Gastrocnemius medialis (tissue), 4 donors: ENCODE data around the gene SPEM2. TPM values are rescaled to one million over a fixed set of nuclear protein-coding genes. Genes with fewer than 3 reads are reported as not detected.

ENCODE experiments used
- total RNA-seq, 4 donors: library from RNA; depleted of rRNA; stranded (reverse); fragments of >200 nt; gene quantifications; one replicate each; pipeline versions ENCODE4 v1.1.0 to v1.2.3, GENCODE V29; 2016

The SPEM2 gene
- total RNA-seq, 4 donors from 2014 or later, result not detected

Other genes starting within 250 kb of the SPEM2 start
- gene ASGR1, start 246.2 kb upstream of the SPEM2 start, total RNA-seq, result 1 to 10 TPM in 1 of 4 donors, under 1 TPM in 1, not detected in 2; 0.81 to 1.8 TPM
- gene DLG4, start 205.8 kb upstream of the SPEM2 start, total RNA-seq, result 1 to 10 TPM; 3.5 to 6.7 (median 5.3) TPM
- gene ACADVL, start 205.7 kb upstream of the SPEM2 start, total RNA-seq, result 1,000 to 10,000 TPM in 3 of 4 donors, 100 to 1,000 TPM in 1; 771 to 1,217 (median 1,086) TPM
- 10 to 100 TPM; 15.5 to 22.6 (median 20.5) TPM for gene DVL2, start 191.1 kb upstream of the SPEM2 start, total RNA-seq
- gene PHF23, start 186.2 kb upstream of the SPEM2 start, total RNA-seq, result 10 to 100 TPM; 16.9 to 31.8 (median 24.1) TPM
- gene GABARAP, start 183.2 kb upstream of the SPEM2 start, total RNA-seq, result 100 to 1,000 TPM; 207 to 626 (median 258) TPM
- 100 to 1,000 TPM in 3 of 4 donors, 10 to 100 TPM in 1; 71.5 to 150 (median 111) TPM for gene CTDNEP1, start 173.9 kb upstream of the SPEM2 start, total RNA-seq
- 10 to 100 TPM; 13.3 to 52.7 (median 26.7) TPM for gene ELP5, start 173.4 kb upstream of the SPEM2 start, total RNA-seq
- gene CLDN7, start 163.1 kb upstream of the SPEM2 start, total RNA-seq, result 1 to 10 TPM in 1 of 4 donors, under 1 TPM in 1, not detected in 2; 0.46 to 5.1 TPM
- gene SLC2A4, start 143.9 kb upstream of the SPEM2 start, total RNA-seq, result 100 to 1,000 TPM; 148 to 310 (median 227) TPM
- 1 to 10 TPM in 1 of 4 donors, under 1 TPM in 2, not detected in 1; 0.42 to 2.2 (median 0.46) TPM for gene YBX2, start 131.0 kb upstream of the SPEM2 start, total RNA-seq
- gene EIF5A, start 118.0 kb upstream of the SPEM2 start, total RNA-seq, result 100 to 1,000 TPM; 115 to 384 (median 273) TPM
- 100 to 1,000 TPM; 135 to 240 (median 169) TPM for gene GPS2, start 110.3 kb upstream of the SPEM2 start, total RNA-seq
- 10 to 100 TPM; 21.8 to 26.7 (median 23.5) TPM for gene NEURL4, start 96.3 kb upstream of the SPEM2 start, total RNA-seq
- gene ACAP1, start 89.1 kb upstream of the SPEM2 start, total RNA-seq, result 10 to 100 TPM in 1 of 4 donors, 1 to 10 TPM in 1, under 1 TPM in 2; 0.22 to 16.3 (median 1.7) TPM
- gene KCTD11, start 73.5 kb upstream of the SPEM2 start, total RNA-seq, result 1 to 10 TPM; 3.6 to 7.0 (median 4.6) TPM
- gene TMEM95, start 70.5 kb upstream of the SPEM2 start, total RNA-seq, result not detected
- gene TNK1, start 44.5 kb upstream of the SPEM2 start, total RNA-seq, result 1 to 10 TPM in 1 of 4 donors, under 1 TPM in 1, not detected in 2; 0.13 to 2.2 TPM
- 10 to 100 TPM in 3 of 4 donors, 1 to 10 TPM in 1; 8.9 to 20.3 (median 14.4) TPM for gene PLSCR3, start 31.1 kb upstream of the SPEM2 start, total RNA-seq
- gene TMEM256, start 21.5 kb upstream of the SPEM2 start, total RNA-seq, result 10 to 100 TPM; 28.9 to 65.6 (median 50.2) TPM
- 1 to 10 TPM; 4.2 to 6.6 (median 4.4) TPM for gene NLGN2, start 17.8 kb upstream of the SPEM2 start, total RNA-seq
- not detected for gene SPEM1, start 5.3 kb upstream of the SPEM2 start, total RNA-seq
- gene SPEM3, start 3.2 kb downstream of the SPEM2 start, total RNA-seq, result not detected
- gene TMEM102, start 9.8 kb downstream of the SPEM2 start, total RNA-seq, result 1 to 10 TPM in 3 of 4 donors, under 1 TPM in 1; 0.92 to 3.9 (median 2.3) TPM
- gene FGF11, start 13.9 kb downstream of the SPEM2 start, total RNA-seq, result 1 to 10 TPM; 1.2 to 7.4 (median 4.1) TPM
- gene CHRNB1, start 19.4 kb downstream of the SPEM2 start, total RNA-seq, result 100 to 1,000 TPM in 2 of 4 donors, 10 to 100 TPM in 2; 82.3 to 202 (median 101) TPM
- gene ZBTB4, start 54.0 kb downstream of the SPEM2 start, total RNA-seq, result 10 to 100 TPM; 24.2 to 43.1 (median 31.2) TPM
- not detected for gene SLC35G6, start 55.8 kb downstream of the SPEM2 start, total RNA-seq
- 10 to 100 TPM; 20.3 to 56.9 (median 39.3) TPM for gene POLR2A, start 58.8 kb downstream of the SPEM2 start, total RNA-seq
- gene TNFSF12, start 123.4 kb downstream of the SPEM2 start, total RNA-seq, result 10 to 100 TPM in 3 of 4 donors, 1 to 10 TPM in 1; 7.9 to 26.1 (median 16.9) TPM
- gene TNFSF13, start 133.1 kb downstream of the SPEM2 start, total RNA-seq, result 1 to 10 TPM; 2.8 to 8.4 (median 5.0) TPM
- gene SENP3, start 136.3 kb downstream of the SPEM2 start, total RNA-seq, result 10 to 100 TPM; 63.6 to 71.5 (median 68.8) TPM
- gene CD68, start 154.0 kb downstream of the SPEM2 start, total RNA-seq, result 10 to 100 TPM; 10.1 to 66.5 (median 20.3) TPM
- 100 to 1,000 TPM in 2 of 4 donors, 10 to 100 TPM in 2; 55.9 to 157 (median 101) TPM for gene MPDU1, start 158.2 kb downstream of the SPEM2 start, total RNA-seq
- 1 to 10 TPM in 2 of 4 donors, under 1 TPM in 1, not detected in 1; 0.66 to 1.3 (median 1.1) TPM for gene SOX15, start 164.5 kb downstream of the SPEM2 start, total RNA-seq
- gene FXR2, start 189.3 kb downstream of the SPEM2 start, total RNA-seq, result 100 to 1,000 TPM; 100 to 174 (median 140) TPM
- gene SAT2, start 202.2 kb downstream of the SPEM2 start, total RNA-seq, result 10 to 100 TPM; 38.4 to 79.4 (median 60.4) TPM
- not detected for gene SHBG, start 204.5 kb downstream of the SPEM2 start, total RNA-seq
- under 1 TPM; 0.10 to 0.81 (median 0.21) TPM for gene ATP1B2, start 225.3 kb downstream of the SPEM2 start, total RNA-seq